H1 (cell line): Measurements from ENCODE around the gene TAL2. TPM values are rescaled to one million over a fixed set of nuclear protein-coding genes. Genes with fewer than 3 reads are reported as not detected.
A peak's percentile ranks its signal among the peaks of the same experiment; 100 is the strongest.

Experiments used
- CHD7 ChIP-seq: fragments of 300-600 bp; sonication (generic); IDR thresholded peaks from 2 replicates; pipeline ENCODE4 v1.7.1; 2012; ENCODE audit warnings: low read length, moderate library complexity, mild to moderate bottlenecking, inconsistent platforms; ENCODE audit not compliant: insufficient replicate concordance
- SRF ChIP-seq: IDR thresholded peaks from 2 replicates; pipeline ENCODE4 v1.6.1; 2011; ENCODE audit warnings: mild to moderate bottlenecking, low read depth, low read length, moderate library complexity
- polyA plus RNA-seq, 7 experiments: library from polyadenylated mRNA; depleted of rRNA in 3 of 7; stranded (reverse) in 5 of 7; unstranded in 2 of 7; fragments of >200 nt in 5 of 7; fragments of 200-250 nt in 2 of 7; gene quantifications; 1 replicate in 5 of 7; 2 replicates in 1 of 7; 4 replicates in 1 of 7; pipeline versions ENCODE4 v1.2.1 to v1.2.3, GENCODE V29; 2011 to 2013; ENCODE audit warnings: missing spikeins in 2 of 7, mixed read lengths in 2 of 7
- total RNA-seq: library from RNA; stranded (reverse); fragmentation: NEBNext Ultra II Directional; extraction: Animal tissue kit (Norgen Biotek cat#: 25700); gene quantifications from 2 replicates; pipeline ENCODE4 v1.2.1, GENCODE V29; 2021
- TF ChIP-seq, protein P1 (sequence below), 3 experiments: IDR thresholded peaks; 1 replicate in 2 of 3; 2 replicates in 1 of 3; pipeline versions ENCODE4 v1.5.1 to v1.6.1; 2011; ENCODE audit warnings: low read length in 3 of 3, mild to moderate bottlenecking in 3 of 3, inconsistent platforms in 2 of 3, low read depth in 1 of 3, moderate library complexity in 1 of 3; ENCODE audit not compliant: insufficient read depth in 1 of 3; ENCODE audit errors: control extremely low read depth in 1 of 3

Gene TAL2
- total and polyA plus RNA-seq, 2 of the 8 experiments (the other 6 are each of a cell fraction or from before 2014, with no cell fraction given): 0.65 to 0.82 TPM

DNA sequence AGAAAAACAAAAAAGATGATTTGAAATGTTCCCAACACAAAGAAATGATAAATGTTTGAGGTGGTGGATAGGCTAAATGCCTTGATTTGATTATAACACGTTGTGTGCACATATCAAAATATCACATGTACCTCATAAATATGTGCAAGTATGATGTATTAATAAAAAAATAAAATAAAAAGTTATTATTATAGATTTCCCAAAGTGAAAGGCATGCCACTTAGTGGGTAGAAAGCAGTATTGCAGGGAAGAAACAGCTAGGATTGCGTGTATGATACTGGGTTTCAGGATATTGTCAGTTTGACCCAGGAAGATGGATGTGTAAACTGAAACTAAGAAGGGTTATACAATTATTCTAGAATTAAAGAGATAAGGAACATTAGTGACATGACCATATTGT, 28.5 kb downstream of the TAL2 start (continued):
- TF ChIP-seq CHD7 (no peak), SRF (no peak)
- TF ChIP-seq, protein P1, sequence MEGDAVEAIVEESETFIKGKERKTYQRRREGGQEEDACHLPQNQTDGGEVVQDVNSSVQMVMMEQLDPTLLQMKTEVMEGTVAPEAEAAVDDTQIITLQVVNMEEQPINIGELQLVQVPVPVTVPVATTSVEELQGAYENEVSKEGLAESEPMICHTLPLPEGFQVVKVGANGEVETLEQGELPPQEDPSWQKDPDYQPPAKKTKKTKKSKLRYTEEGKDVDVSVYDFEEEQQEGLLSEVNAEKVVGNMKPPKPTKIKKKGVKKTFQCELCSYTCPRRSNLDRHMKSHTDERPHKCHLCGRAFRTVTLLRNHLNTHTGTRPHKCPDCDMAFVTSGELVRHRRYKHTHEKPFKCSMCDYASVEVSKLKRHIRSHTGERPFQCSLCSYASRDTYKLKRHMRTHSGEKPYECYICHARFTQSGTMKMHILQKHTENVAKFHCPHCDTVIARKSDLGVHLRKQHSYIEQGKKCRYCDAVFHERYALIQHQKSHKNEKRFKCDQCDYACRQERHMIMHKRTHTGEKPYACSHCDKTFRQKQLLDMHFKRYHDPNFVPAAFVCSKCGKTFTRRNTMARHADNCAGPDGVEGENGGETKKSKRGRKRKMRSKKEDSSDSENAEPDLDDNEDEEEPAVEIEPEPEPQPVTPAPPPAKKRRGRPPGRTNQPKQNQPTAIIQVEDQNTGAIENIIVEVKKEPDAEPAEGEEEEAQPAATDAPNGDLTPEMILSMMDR (IDR thresholded peaks at IDR 0.05; ENCODE audit: control extremely low read depth in 1 of 3, insufficient read depth in 1 of 3, low read depth in 1 of 3, low read length in 3 of 3): peak in 2 of 3 experiments; percentile 5 to 41; a peak in 2 of 4 replicates
